Measurements from ENCODE around the gene ZBTB39. TPM values are rescaled to one million over a fixed set of nuclear protein-coding genes. Genes with fewer than 3 reads are reported as not detected.

Gene ZBTB39
- polyA plus RNA-seq, 1 of the 3 experiments (the other 2 are of a cell fraction) = 3.7 TPM

DNA sequence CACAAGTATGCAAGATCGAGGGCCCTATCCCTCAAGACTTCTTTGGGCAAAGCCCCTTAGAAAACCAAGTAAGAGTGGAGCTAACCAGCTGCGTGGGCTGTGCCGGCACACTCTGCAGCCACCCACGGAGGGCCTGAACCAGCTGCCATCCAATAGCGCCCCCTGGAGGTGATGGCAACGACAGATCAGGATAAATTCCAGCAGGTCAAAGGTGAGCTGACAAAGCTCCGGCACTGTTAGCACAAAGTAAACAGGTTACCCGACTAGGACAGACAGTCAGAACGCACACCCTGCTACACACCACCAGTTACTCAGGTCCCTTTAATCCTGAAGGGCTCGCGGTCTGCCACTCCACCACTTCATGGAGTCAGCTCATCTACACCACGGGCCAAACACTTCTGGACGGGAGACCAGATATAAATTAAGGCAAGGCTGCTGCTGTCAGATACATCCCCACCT lies 4.9 kb downstream of the ZBTB39 start:
- Histone ChIP-seq H3K4me3 (ENCODE audit: low read depth in 2 of 2, low read length in 1 of 2) (no peak overlapping the region; a peak in 1 of 4 replicates), H2AFZ (ENCODE audit: low read depth) (no peak overlapping the region), H3K4me2 (no peak overlapping the region), H3K4me1 (ENCODE audit: control insufficient read depth in 1 of 2, insufficient read depth in 2 of 2, low read depth in 1 of 2, low read length in 1 of 2) (peaks cover 6 to 7% of the 10 kb centered on the region in 2 experiments; a peak in 3 of 4 replicates), H3K79me2 (ENCODE audit: insufficient read depth) (peaks cover 32% of the 10 kb centered on the region), H3K27me3 (ENCODE audit: insufficient read depth) (no peaks in the 10 kb centered on the region), H3F3A (replicated peaks; ENCODE audit: insufficient read depth) (no peaks in the 10 kb centered on the region), H3K9ac (no peak overlapping the region), H3K9me2 (no peaks in the 10 kb centered on the region), H3K9me3 (no peaks in the 10 kb centered on the region), H4K20me1 (ENCODE audit: insufficient read depth) (peaks cover 34% of the 10 kb centered on the region), H3K36me3 (replicated peaks in 1 of 2; ENCODE audit: control insufficient read depth in 1 of 2, insufficient read depth in 2 of 2, low read length in 1 of 2) (peaks cover 25 to 72% of the 10 kb centered on the region in 2 experiments), H3K27ac (ENCODE audit: low read depth in 2 of 2, low read length in 1 of 2) (no peak overlapping the region)
- DNase-seq = peak; percentile 77
- no peak for TF ChIP-seq MXI1 (IDR thresholded peaks at IDR 0.05; ENCODE audit: low read depth, low read length)
- peak; percentile 53 for TF ChIP-seq RAD21 (IDR thresholded peaks at IDR 0.05; ENCODE audit: low read length)
- TF ChIP-seq, protein P1, sequence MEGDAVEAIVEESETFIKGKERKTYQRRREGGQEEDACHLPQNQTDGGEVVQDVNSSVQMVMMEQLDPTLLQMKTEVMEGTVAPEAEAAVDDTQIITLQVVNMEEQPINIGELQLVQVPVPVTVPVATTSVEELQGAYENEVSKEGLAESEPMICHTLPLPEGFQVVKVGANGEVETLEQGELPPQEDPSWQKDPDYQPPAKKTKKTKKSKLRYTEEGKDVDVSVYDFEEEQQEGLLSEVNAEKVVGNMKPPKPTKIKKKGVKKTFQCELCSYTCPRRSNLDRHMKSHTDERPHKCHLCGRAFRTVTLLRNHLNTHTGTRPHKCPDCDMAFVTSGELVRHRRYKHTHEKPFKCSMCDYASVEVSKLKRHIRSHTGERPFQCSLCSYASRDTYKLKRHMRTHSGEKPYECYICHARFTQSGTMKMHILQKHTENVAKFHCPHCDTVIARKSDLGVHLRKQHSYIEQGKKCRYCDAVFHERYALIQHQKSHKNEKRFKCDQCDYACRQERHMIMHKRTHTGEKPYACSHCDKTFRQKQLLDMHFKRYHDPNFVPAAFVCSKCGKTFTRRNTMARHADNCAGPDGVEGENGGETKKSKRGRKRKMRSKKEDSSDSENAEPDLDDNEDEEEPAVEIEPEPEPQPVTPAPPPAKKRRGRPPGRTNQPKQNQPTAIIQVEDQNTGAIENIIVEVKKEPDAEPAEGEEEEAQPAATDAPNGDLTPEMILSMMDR (IDR thresholded peaks at IDR 0.05) = peak; percentile 72
- WGBS (ENCODE audit: low lambda C conversion rate) = 60% methylated on average over 13 of the region's 13 CpGs
- ChIA-PET CTCF (interaction anchor here (0.7 to 15.0 kb wide), 23 partner anchors 11 to 390 kb away, joined by 3 to 257 read pairs (median 4); partner anchors contain the start of genes STAT6 and TAC3), POLR2A (no interaction called here)

DNA sequence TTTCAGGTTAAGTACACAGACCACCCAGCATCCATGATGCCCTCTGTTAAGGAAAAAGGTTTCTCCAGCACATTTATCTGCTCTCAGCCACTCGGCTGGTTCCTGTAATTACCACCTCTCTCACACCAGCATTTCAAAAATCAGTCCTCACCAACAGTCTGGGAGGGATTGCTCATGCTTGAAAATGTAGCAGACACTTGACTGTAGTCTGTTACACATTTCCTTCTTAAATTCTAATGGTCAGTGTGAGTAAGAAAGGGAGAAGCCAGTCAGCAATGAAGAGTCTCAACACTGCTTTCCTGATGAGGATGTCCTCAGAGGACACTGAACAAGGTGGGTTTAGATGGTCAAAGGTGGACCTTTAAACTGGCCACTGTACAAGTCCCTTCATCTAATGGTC lies 6.0 kb downstream of the ZBTB39 start:
- no peak for TF ChIP-seq POLR2AphosphoS5 (IDR thresholded peaks at IDR 0.05; ENCODE audit: low read depth, low read length)
- TF ChIP-seq, protein P2, sequence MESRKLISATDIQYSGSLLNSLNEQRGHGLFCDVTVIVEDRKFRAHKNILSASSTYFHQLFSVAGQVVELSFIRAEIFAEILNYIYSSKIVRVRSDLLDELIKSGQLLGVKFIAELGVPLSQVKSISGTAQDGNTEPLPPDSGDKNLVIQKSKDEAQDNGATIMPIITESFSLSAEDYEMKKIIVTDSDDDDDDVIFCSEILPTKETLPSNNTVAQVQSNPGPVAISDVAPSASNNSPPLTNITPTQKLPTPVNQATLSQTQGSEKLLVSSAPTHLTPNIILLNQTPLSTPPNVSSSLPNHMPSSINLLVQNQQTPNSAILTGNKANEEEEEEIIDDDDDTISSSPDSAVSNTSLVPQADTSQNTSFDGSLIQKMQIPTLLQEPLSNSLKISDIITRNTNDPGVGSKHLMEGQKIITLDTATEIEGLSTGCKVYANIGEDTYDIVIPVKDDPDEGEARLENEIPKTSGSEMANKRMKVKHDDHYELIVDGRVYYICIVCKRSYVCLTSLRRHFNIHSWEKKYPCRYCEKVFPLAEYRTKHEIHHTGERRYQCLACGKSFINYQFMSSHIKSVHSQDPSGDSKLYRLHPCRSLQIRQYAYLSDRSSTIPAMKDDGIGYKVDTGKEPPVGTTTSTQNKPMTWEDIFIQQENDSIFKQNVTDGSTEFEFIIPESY (IDR thresholded peaks at IDR 0.05; ENCODE audit: borderline replicate concordance, low read depth) = no peak
- no peak for TF ChIP-seq TEAD4 (IDR thresholded peaks at IDR 0.05; ENCODE audit: borderline replicate concordance, insufficient read depth)
- TF ChIP-seq RAD21 (IDR thresholded peaks at IDR 0.05; ENCODE audit: low read length) = no peak
- TF ChIP-seq, protein P1 (IDR thresholded peaks at IDR 0.05) = no peak
- no peak for TF ChIP-seq YY1 (IDR thresholded peaks at IDR 0.05; ENCODE audit: low read depth)
- TF ChIP-seq ELF1 (IDR thresholded peaks at IDR 0.05) = no peak
- TF ChIP-seq, protein P3, sequence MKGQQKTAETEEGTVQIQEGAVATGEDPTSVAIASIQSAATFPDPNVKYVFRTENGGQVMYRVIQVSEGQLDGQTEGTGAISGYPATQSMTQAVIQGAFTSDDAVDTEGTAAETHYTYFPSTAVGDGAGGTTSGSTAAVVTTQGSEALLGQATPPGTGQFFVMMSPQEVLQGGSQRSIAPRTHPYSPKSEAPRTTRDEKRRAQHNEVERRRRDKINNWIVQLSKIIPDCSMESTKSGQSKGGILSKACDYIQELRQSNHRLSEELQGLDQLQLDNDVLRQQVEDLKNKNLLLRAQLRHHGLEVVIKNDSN (IDR thresholded peaks at IDR 0.05; ENCODE audit: borderline replicate concordance, low read depth) = no peak
- TF ChIP-seq RXRA (IDR thresholded peaks at IDR 0.05; ENCODE audit: borderline replicate concordance, low read depth) = no peak
- no peak for TF ChIP-seq FOXJ3 (CRISPR knock-in tag; IDR thresholded peaks at IDR 0.05)
- no peak for TF ChIP-seq MXI1 (IDR thresholded peaks at IDR 0.05; ENCODE audit: low read depth, low read length)
- TF ChIP-seq FOXM1 (IDR thresholded peaks at IDR 0.05; ENCODE audit: low read depth) = no peak
- TF ChIP-seq, protein P4, sequence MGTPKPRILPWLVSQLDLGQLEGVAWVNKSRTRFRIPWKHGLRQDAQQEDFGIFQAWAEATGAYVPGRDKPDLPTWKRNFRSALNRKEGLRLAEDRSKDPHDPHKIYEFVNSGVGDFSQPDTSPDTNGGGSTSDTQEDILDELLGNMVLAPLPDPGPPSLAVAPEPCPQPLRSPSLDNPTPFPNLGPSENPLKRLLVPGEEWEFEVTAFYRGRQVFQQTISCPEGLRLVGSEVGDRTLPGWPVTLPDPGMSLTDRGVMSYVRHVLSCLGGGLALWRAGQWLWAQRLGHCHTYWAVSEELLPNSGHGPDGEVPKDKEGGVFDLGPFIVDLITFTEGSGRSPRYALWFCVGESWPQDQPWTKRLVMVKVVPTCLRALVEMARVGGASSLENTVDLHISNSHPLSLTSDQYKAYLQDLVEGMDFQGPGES (IDR thresholded peaks at IDR 0.05; ENCODE audit: low read depth, low read length) = no peak
- no peak for TF ChIP-seq MEF2A (IDR thresholded peaks at IDR 0.05; ENCODE audit: borderline replicate concordance, low read depth)
- no peak for TF ChIP-seq EZH2phosphoT487 (IDR thresholded peaks at IDR 0.05; ENCODE audit: borderline replicate concordance, low read depth)
- no peak for TF ChIP-seq JUND (IDR thresholded peaks at IDR 0.05)
- TF ChIP-seq TAF1 (IDR thresholded peaks at IDR 0.05; ENCODE audit: borderline replicate concordance, low read depth, low read length) = no peak

More for the DNA sequence above, 6.0 kb downstream of the ZBTB39 start:
- Histone ChIP-seq H3K9me2 (no peaks in the 10 kb centered on the region), H3F3A (replicated peaks; ENCODE audit: insufficient read depth) (no peaks in the 10 kb centered on the region), H3K9me3 (no peaks in the 10 kb centered on the region), H3K9ac (no peak overlapping the region), H3K4me2 (no peak overlapping the region), H3K4me3 (ENCODE audit: low read depth in 2 of 2, low read length in 1 of 2) (no peak overlapping the region), H2AFZ (ENCODE audit: low read depth) (no peak overlapping the region), H3K79me2 (ENCODE audit: insufficient read depth) (peaks cover 25% of the 10 kb centered on the region), H3K4me1 (ENCODE audit: control insufficient read depth in 1 of 2, insufficient read depth in 2 of 2, low read depth in 1 of 2, low read length in 1 of 2) (peaks cover 4 to 7% of the 10 kb centered on the region in 2 experiments; a peak in 3 of 4 replicates), H4K20me1 (ENCODE audit: insufficient read depth) (peaks cover 34% of the 10 kb centered on the region), H3K27ac (ENCODE audit: low read depth in 2 of 2, low read length in 1 of 2) (no peak overlapping the region), H3K36me3 (replicated peaks in 1 of 2; ENCODE audit: control insufficient read depth in 1 of 2, insufficient read depth in 2 of 2, low read length in 1 of 2) (peaks cover 25 to 72% of the 10 kb centered on the region in 2 experiments), H3K27me3 (ENCODE audit: insufficient read depth) (no peaks in the 10 kb centered on the region)
- CTCF ChIA-PET = interaction anchor here (0.7 to 15.0 kb wide), 9 partner anchors 10 to 364 kb away, joined by 3 to 257 read pairs (median 12); partner anchors contain the start of gene TAC3
- POLR2A ChIA-PET = interaction anchor here (0.7 kb wide), 1 partner anchor 17 kb away, joined by 3 read pairs; no protein-coding TSS in a partner anchor
- 56% methylated on average over 1 of the region's 1 CpG for WGBS (ENCODE audit: low lambda C conversion rate)
- DNase-seq = no peak

Measured in SK-N-SH (cell line).